ENCODE measurements around the gene RAF1. TPM values are rescaled to one million over a fixed set of nuclear protein-coding genes. Genes with fewer than 3 reads are reported as not detected.

Gene RAF1
- total RNA-seq, 3 donors from 2014 or later (not counting 1 experiment from before 2014, with no cell fraction given), result 142 to 168 (median 156) TPM

GRCh38 chr3:12556314-12556689, 107.6 kb downstream of the RAF1 start:
- Mint-ChIP-seq H3K4me1 (peaks cover 58 to 61% of the 10 kb centered on the region in 2 donors), H3K27me3 (ENCODE audit: low read depth in 2 of 2) (peaks cover 22 to 25% of the 10 kb centered on the region in 2 donors), H3K9me3 (no peaks in the 10 kb centered on the region), H3K4me3 (peak overlapping the region; percentile 90), H3K36me3 (no peaks in the 10 kb centered on the region), H3K27ac (peak overlapping the region; percentile 71 to 90)
- 2% methylated on average over 7 of the region's 8 CpGs for whole genome bisulfite sequencing (ENCODE audit: insufficient coverage)
- no peak for ATAC-seq
- Histone ChIP-seq H3K36me3 (ENCODE audit: control insufficient read depth, insufficient read depth, low read length) (no peaks in the 10 kb centered on the region), H3K27ac (ENCODE audit: low read length) (peak overlapping the region; percentile 40), H3K4me1 (ENCODE audit: control insufficient read depth, insufficient read depth, low read length) (peaks cover 20% of the 10 kb centered on the region), H3K9me3 (ENCODE audit: control insufficient read depth, insufficient read depth, low read length) (no peaks in the 10 kb centered on the region), H3K4me3 (ENCODE audit: low read length) (peak overlapping the region; percentile 70), H3K27me3 (ENCODE audit: control insufficient read depth, insufficient read depth, low read length) (peaks cover 18% of the 10 kb centered on the region)
- peak in 1 of 2 donors; percentile 45 for DNase-seq
- intact Hi-C loops (cut with micrococcal nuclease), result no loop called here
- no peak for TF ChIP-seq CTCF (IDR thresholded peaks at IDR 0.05)

- H3K27me3 Mint-ChIP-seq (ENCODE audit: low read depth in 2 of 2), result peaks cover 33% of the 10 kb centered on the region in 2 donors
- H3K9me3 Mint-ChIP-seq, result no peaks in the 10 kb centered on the region
- peak in 1 of 2 donors; percentile 37 for DNase-seq
- intact Hi-C loops (cut with micrococcal nuclease), result no loop called here
- Histone ChIP-seq H3K9me3 (ENCODE audit: control insufficient read depth, insufficient read depth, low read length) (no peaks in the 10 kb centered on the region), H3K36me3 (ENCODE audit: control insufficient read depth, insufficient read depth, low read length) (no peaks in the 10 kb centered on the region), H3K4me3 (ENCODE audit: low read length) (peak overlapping the region; percentile 16), H3K27me3 (ENCODE audit: control insufficient read depth, insufficient read depth, low read length) (peaks cover 20% of the 10 kb centered on the region), H3K4me1 (ENCODE audit: control insufficient read depth, insufficient read depth, low read length) (peaks cover 20% of the 10 kb centered on the region), H3K27ac (ENCODE audit: low read length) (no peak overlapping the region)
- peaks cover 38 to 39% of the 10 kb centered on the region in 2 donors for H3K4me1 Mint-ChIP-seq
- 6% methylated on average over 26 of the region's 26 CpGs for WGBS (ENCODE audit: insufficient coverage)
- peak overlapping the region; percentile 69 for H3K4me3 Mint-ChIP-seq
- no peak for ATAC-seq
- no peak for TF ChIP-seq CTCF (IDR thresholded peaks at IDR 0.05)
- no peaks in the 10 kb centered on the region for H3K36me3 Mint-ChIP-seq
- H3K27ac Mint-ChIP-seq, result no peak overlapping the region
These were observed 110.0 kb downstream of the RAF1 start for GRCh38 chr3:12553921-12554391.

GRCh38 chr3:12549971-12550760, 113.8 kb downstream of the RAF1 start:
- DNase-seq (no peak), ATAC-seq (no peak)
- Mint-ChIP-seq H3K9me3 (no peaks in the 10 kb centered on the region), H3K27me3 (ENCODE audit: low read depth in 2 of 2) (peaks cover 25 to 27% of the 10 kb centered on the region in 2 donors), H3K36me3 (no peaks in the 10 kb centered on the region), H3K27ac (no peak overlapping the region), H3K4me3 (no peak overlapping the region), H3K4me1 (peaks cover 8% of the 10 kb centered on the region in 2 donors)
- no peak for TF ChIP-seq CTCF (IDR thresholded peaks at IDR 0.05)
- Histone ChIP-seq H3K4me3 (ENCODE audit: low read length) (no peak overlapping the region), H3K4me1 (ENCODE audit: control insufficient read depth, insufficient read depth, low read length) (peaks cover 6% of the 10 kb centered on the region), H3K9me3 (ENCODE audit: control insufficient read depth, insufficient read depth, low read length) (no peaks in the 10 kb centered on the region), H3K27me3 (ENCODE audit: control insufficient read depth, insufficient read depth, low read length) (peaks cover 16% of the 10 kb centered on the region), H3K27ac (ENCODE audit: low read length) (no peak overlapping the region), H3K36me3 (ENCODE audit: control insufficient read depth, insufficient read depth, low read length) (no peaks in the 10 kb centered on the region)
- WGBS (ENCODE audit: insufficient coverage), result 90% methylated on average over 6 of the region's 7 CpGs
- intact Hi-C loops (cut with micrococcal nuclease), result no loop called here

Data from natural killer cell (primary cell).